ENCODE results near the gene CRYBA1. TPM values are rescaled to one million over a fixed set of nuclear protein-coding genes. Genes with fewer than 3 reads are reported as not detected.

The CRYBA1 gene
- total and polyA plus RNA-seq, 2 donors (not counting 1 experiment from before 2014, with no cell fraction given), result 0.17 TPM; not detected in 1

DNA sequence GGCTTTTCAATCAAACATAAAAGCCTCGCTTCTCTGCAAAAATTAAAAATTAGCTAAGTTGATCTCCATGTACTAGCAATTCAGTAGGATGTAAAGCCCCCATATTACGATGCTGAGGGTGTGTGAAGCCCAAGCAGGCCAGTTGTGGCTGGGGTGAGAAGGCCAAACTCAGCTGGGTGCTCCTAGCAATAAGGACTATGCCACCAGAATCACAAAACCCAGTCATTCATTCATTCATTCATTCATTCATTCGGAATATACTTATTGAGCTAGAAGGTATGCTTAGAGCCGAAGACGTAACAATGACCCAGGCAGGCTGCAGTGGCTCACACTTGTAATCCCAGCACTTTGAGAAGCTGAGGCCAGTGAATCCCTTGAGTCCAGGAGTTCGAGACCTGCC lies 3.9 kb upstream of the CRYBA1 start:
- no peaks in the 10 kb centered on the region for H3K79me2 ChIP-seq (ENCODE audit: control insufficient read depth, insufficient read depth, low read length)
- no peaks in the 10 kb centered on the region for H3K9me3 ChIP-seq (ENCODE audit: control insufficient read depth, insufficient read depth, low read depth, low read length)
- H3K36me3 ChIP-seq (ENCODE audit: control insufficient read depth, insufficient read depth, low read length), result no peaks in the 10 kb centered on the region
- no peak overlapping the region for H2AFZ ChIP-seq (ENCODE audit: low read length)
- H3K4me1 ChIP-seq (ENCODE audit: control insufficient read depth, extremely low read depth, insufficient read depth, low read length), result peaks cover 21% of the 10 kb centered on the region
- H3K4me2 ChIP-seq (ENCODE audit: extremely low read depth, insufficient read depth, low read length), result no peak overlapping the region
- DNase-seq (ENCODE audit: low read depth in 2 of 2), result no peak
- H3K27ac ChIP-seq (ENCODE audit: insufficient read depth, low read length), result no peak overlapping the region
- no peak for TF ChIP-seq EZH2 (IDR thresholded peaks at IDR 0.05; ENCODE audit: low read length, missing control alignments)
- no peak for TF ChIP-seq CTCF (conservative IDR thresholded peaks at IDR 0.05 in 1 of 2, IDR thresholded peaks at IDR 0.05 in 1 of 2; ENCODE audit: low read depth in 1 of 2, low read length in 2 of 2)
- no peak overlapping the region for H3K4me3 ChIP-seq (replicated peaks in 1 of 4; ENCODE audit: control extremely low read depth in 1 of 4, insufficient read depth in 1 of 4, low read depth in 3 of 4, low read length in 4 of 4)
- no peaks in the 10 kb centered on the region for H4K20me1 ChIP-seq (ENCODE audit: control insufficient read depth, extremely low read depth, insufficient read depth, low read length)
- H3K9ac ChIP-seq (ENCODE audit: insufficient read depth, low read length), result no peak overlapping the region
- no peaks in the 10 kb centered on the region for H3K27me3 ChIP-seq (ENCODE audit: control insufficient read depth, insufficient read depth, low read length)

DNA sequence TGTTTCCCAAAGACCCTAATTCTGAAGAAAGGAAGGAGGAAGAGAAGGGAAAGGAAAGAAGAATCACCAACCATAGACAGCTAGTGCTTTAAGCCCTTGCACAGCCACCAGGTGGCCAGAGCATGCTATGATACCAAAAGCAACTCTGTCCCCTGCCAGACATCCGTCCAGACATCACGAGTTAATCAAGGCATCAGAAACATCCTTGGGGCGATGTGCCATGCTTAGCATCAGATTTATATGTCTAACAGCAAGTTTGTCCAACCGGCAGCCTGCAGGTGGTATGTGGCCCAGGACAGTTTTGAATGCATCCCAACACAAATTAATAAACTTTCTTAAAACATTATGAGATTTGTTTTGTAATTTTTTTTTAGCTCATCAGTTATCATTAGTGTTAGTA lies 2.9 kb upstream of the CRYBA1 start:
- Histone ChIP-seq H4K20me1 (ENCODE audit: control insufficient read depth, extremely low read depth, insufficient read depth, low read length) (no peaks in the 10 kb centered on the region), H3K4me1 (ENCODE audit: control insufficient read depth, extremely low read depth, insufficient read depth, low read length) (peaks cover 12% of the 10 kb centered on the region), H3K9me3 (ENCODE audit: control insufficient read depth, insufficient read depth, low read depth, low read length) (no peaks in the 10 kb centered on the region), H3K4me2 (ENCODE audit: extremely low read depth, insufficient read depth, low read length) (no peak overlapping the region), H3K36me3 (ENCODE audit: control insufficient read depth, insufficient read depth, low read length) (no peaks in the 10 kb centered on the region), H3K79me2 (ENCODE audit: control insufficient read depth, insufficient read depth, low read length) (no peaks in the 10 kb centered on the region), H2AFZ (ENCODE audit: low read length) (no peak overlapping the region), H3K9ac (ENCODE audit: insufficient read depth, low read length) (no peak overlapping the region), H3K27ac (ENCODE audit: insufficient read depth, low read length) (no peak overlapping the region), H3K27me3 (ENCODE audit: control insufficient read depth, insufficient read depth, low read length) (no peaks in the 10 kb centered on the region), H3K4me3 (replicated peaks in 1 of 4; ENCODE audit: control extremely low read depth in 1 of 4, insufficient read depth in 1 of 4, low read depth in 3 of 4, low read length in 4 of 4) (no peak overlapping the region)
- TF ChIP-seq EZH2 (IDR thresholded peaks at IDR 0.05; ENCODE audit: low read length, missing control alignments) (no peak), CTCF (conservative IDR thresholded peaks at IDR 0.05 in 1 of 2, IDR thresholded peaks at IDR 0.05 in 1 of 2; ENCODE audit: low read depth in 1 of 2, low read length in 2 of 2) (peak; percentile 44 to 64)
- peak; percentile 35 to 37 for DNase-seq (ENCODE audit: low read depth in 2 of 2)

DNA sequence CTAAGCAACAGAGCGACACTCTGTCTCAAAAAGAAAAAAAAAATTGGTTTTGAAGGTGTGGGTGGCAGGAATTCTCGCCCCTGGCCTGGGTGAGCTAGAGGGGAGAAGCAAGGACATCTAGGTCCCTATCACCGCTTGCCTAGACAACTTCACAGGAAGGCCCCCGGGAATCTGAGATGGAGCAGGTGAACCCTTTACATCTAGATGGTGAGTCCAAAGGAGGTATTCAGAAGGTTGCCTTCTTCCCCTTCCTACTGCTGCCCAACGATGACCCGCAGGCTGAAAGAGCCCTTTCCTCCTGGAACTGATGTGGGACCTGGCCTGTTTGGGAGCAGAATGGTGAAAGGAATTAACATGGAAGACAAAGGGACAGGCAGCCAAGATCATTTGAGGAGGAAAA lies 1.3 kb upstream of the CRYBA1 start:
- no peak overlapping the region for H3K4me2 ChIP-seq (ENCODE audit: extremely low read depth, insufficient read depth, low read length)
- TF ChIP-seq CTCF (conservative IDR thresholded peaks at IDR 0.05 in 1 of 2, IDR thresholded peaks at IDR 0.05 in 1 of 2; ENCODE audit: low read depth in 1 of 2, low read length in 2 of 2) (no peak), EZH2 (IDR thresholded peaks at IDR 0.05; ENCODE audit: low read length, missing control alignments) (no peak)
- H3K27me3 ChIP-seq (ENCODE audit: control insufficient read depth, insufficient read depth, low read length), result no peaks in the 10 kb centered on the region
- no peak for DNase-seq (ENCODE audit: low read depth in 2 of 2)
- no peaks in the 10 kb centered on the region for H3K36me3 ChIP-seq (ENCODE audit: control insufficient read depth, insufficient read depth, low read length)
- H3K9ac ChIP-seq (ENCODE audit: insufficient read depth, low read length), result no peak overlapping the region
- no peaks in the 10 kb centered on the region for H4K20me1 ChIP-seq (ENCODE audit: control insufficient read depth, extremely low read depth, insufficient read depth, low read length)
- no peak overlapping the region for H3K27ac ChIP-seq (ENCODE audit: insufficient read depth, low read length)
- H3K4me3 ChIP-seq (replicated peaks in 1 of 4; ENCODE audit: control extremely low read depth in 1 of 4, insufficient read depth in 1 of 4, low read depth in 3 of 4, low read length in 4 of 4), result no peak overlapping the region
- no peak overlapping the region for H2AFZ ChIP-seq (ENCODE audit: low read length)
- H3K9me3 ChIP-seq (ENCODE audit: control insufficient read depth, insufficient read depth, low read depth, low read length), result no peaks in the 10 kb centered on the region
- H3K79me2 ChIP-seq (ENCODE audit: control insufficient read depth, insufficient read depth, low read length), result no peaks in the 10 kb centered on the region
- H3K4me1 ChIP-seq (ENCODE audit: control insufficient read depth, extremely low read depth, insufficient read depth, low read length), result peaks cover 18% of the 10 kb centered on the region

Data from fibroblast of lung (primary cell).